ENCODE measurements around the gene HYAL4.

The HYAL4 gene

GRCh38 chr7:123844712-123845219 lies at the start of gene HYAL4:
TSS of gene HYAL4 (plus strand) at chr7:123845169. CDS start at chr7:123868274, 23,105 bp downstream.
- no peak within 1 kb of the TSS for H3K4me3 ChIP-seq (ENCODE audit: low read depth, low read length)
- DNase-seq (ENCODE audit: low read depth): no peak
- TF ChIP-seq MAX (IDR thresholded peaks at IDR 0.05; ENCODE audit: low read depth, low read length) (no peak), MYC (IDR thresholded peaks at IDR 0.05; ENCODE audit: low read depth, low read length) (no peak), CTCF (IDR thresholded peaks at IDR 0.05; ENCODE audit: low read depth, low read length) (no peak), POLR2A (IDR thresholded peaks at IDR 0.05; ENCODE audit: extremely low read depth, insufficient read length) (no peak)

GRCh38 chr7:123795917-123796316 lies 49.1 kb upstream of the HYAL4 start:
- no peak overlapping the region for H3K4me3 ChIP-seq (ENCODE audit: low read depth, low read length)
- DNase-seq (ENCODE audit: low read depth): no peak
- TF ChIP-seq MAX (IDR thresholded peaks at IDR 0.05; ENCODE audit: low read depth, low read length): no peak
- TF ChIP-seq CTCF (IDR thresholded peaks at IDR 0.05; ENCODE audit: low read depth, low read length): no peak
- no peak for TF ChIP-seq POLR2A (IDR thresholded peaks at IDR 0.05; ENCODE audit: extremely low read depth, insufficient read length)
- no peak for TF ChIP-seq MYC (IDR thresholded peaks at IDR 0.05; ENCODE audit: low read depth, low read length)

GRCh38 chr7:123796568-123796967 lies 48.4 kb upstream of the HYAL4 start:
- TF ChIP-seq MAX (IDR thresholded peaks at IDR 0.05; ENCODE audit: low read depth, low read length) (no peak), MYC (IDR thresholded peaks at IDR 0.05; ENCODE audit: low read depth, low read length) (no peak), CTCF (IDR thresholded peaks at IDR 0.05; ENCODE audit: low read depth, low read length) (no peak), POLR2A (IDR thresholded peaks at IDR 0.05; ENCODE audit: extremely low read depth, insufficient read length) (no peak)
- DNase-seq (ENCODE audit: low read depth): no peak
- H3K4me3 ChIP-seq (ENCODE audit: low read depth, low read length): no peak overlapping the region

GRCh38 chr7:123797673-123798531 lies 47.1 kb upstream of the HYAL4 start:
- no peak overlapping the region for H3K4me3 ChIP-seq (ENCODE audit: low read depth, low read length)
- peak; percentile 23 for TF ChIP-seq CTCF (IDR thresholded peaks at IDR 0.05; ENCODE audit: low read depth, low read length)
- TF ChIP-seq MAX (IDR thresholded peaks at IDR 0.05; ENCODE audit: low read depth, low read length): no peak
- DNase-seq (ENCODE audit: low read depth): peak; percentile 54

GRCh38 chr7:123798532-123799188 lies 46.3 kb upstream of the HYAL4 start:
- no peak for DNase-seq (ENCODE audit: low read depth)
- TF ChIP-seq MYC (IDR thresholded peaks at IDR 0.05; ENCODE audit: low read depth, low read length) (no peak), CTCF (IDR thresholded peaks at IDR 0.05; ENCODE audit: low read depth, low read length) (no peak), POLR2A (IDR thresholded peaks at IDR 0.05; ENCODE audit: extremely low read depth, insufficient read length) (no peak), MAX (IDR thresholded peaks at IDR 0.05; ENCODE audit: low read depth, low read length) (no peak)

More at GRCh38 chr7:123798532-123799188, 46.3 kb upstream of the HYAL4 start:
- H3K4me3 ChIP-seq (ENCODE audit: low read depth, low read length): no peak overlapping the region
